Adipocyte (in vitro differentiated cells): ENCODE data around the gene MCFD2.

ENCODE experiments used
- DNase-seq: peaks from one replicate; pipeline ENCODE4 v3.0.0-alpha.2; 2015; ENCODE audit warnings: low read depth
- H3K27me3 ChIP-seq: replicated peaks from 2 replicates; pipeline ENCODE4 v1.7.0; 2013; ENCODE audit warnings: mild to moderate bottlenecking, low read length, moderate library complexity; ENCODE audit not compliant: control insufficient read depth, insufficient read depth
- H3K36me3 ChIP-seq: 2 replicates; pipeline ENCODE4 v1.7.0; 2013; ENCODE audit warnings: low read length, mild to moderate bottlenecking, moderate library complexity; ENCODE audit not compliant: control insufficient read depth, insufficient read depth, severe bottlenecking
- H3K4me1 ChIP-seq: 2 replicates; pipeline ENCODE4 v1.7.0; 2013; ENCODE audit warnings: mild to moderate bottlenecking, low read length, moderate library complexity; ENCODE audit not compliant: control insufficient read depth, insufficient read depth
- H3K4me3 ChIP-seq: 2 replicates; pipeline ENCODE4 v1.7.0; 2013; ENCODE audit warnings: mild to moderate bottlenecking, low read length, moderate library complexity
- H3K9ac ChIP-seq: 2 replicates; pipeline ENCODE4 v1.7.0; 2013; ENCODE audit warnings: mild to moderate bottlenecking, low read length, moderate library complexity
- H3K9me3 ChIP-seq: 2 replicates; pipeline ENCODE4 v1.7.0; 2013; ENCODE audit warnings: mild to moderate bottlenecking, low read length, moderate library complexity; ENCODE audit not compliant: control insufficient read depth

The MCFD2 gene

DNA sequence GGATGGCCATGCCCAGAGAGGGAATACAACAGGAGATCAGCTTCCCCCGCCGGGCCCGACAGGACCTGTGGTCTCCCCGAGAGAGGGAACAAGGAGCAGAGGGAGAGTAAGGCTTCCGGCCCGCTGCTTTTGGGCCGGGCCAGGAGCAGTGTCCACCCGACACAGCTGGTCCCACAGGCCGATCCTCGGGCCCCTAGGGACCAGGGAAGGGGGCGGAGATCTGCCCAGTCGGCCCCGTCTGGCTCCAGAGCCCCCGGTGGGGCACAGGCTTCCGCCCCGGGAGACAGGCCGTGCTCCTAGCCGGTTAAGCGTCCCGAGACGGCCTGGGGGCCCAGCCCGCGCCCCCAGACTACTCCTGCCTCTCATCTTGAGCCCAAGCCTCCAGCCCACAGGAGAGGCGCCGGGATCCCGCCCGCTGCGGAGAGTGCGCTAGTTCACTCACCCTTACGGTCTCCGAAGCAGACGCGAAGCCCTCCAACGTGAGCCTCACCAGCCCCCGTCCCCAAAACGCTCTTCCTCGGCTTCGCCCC lies at the start of gene MCFD2:
Gene MCFD2, minus strand, starts transcription at position 526 of the 530 bp plus-strand sequence. CDS start 6,635 bp downstream, outside the sequence.
- Histone ChIP-seq H3K4me3 (peak within 1 kb of the TSS; percentile 87), H3K36me3 (peaks cover 5% of the 10 kb centered on the region), H3K4me1 (peaks cover 36% of the 10 kb centered on the region), H3K9ac (peak within 1 kb of the TSS; percentile 97), H3K27me3 (no peaks in the 10 kb centered on the region), H3K9me3 (no peaks in the 10 kb centered on the region)
- peak; percentile 75 for DNase-seq

DNA sequence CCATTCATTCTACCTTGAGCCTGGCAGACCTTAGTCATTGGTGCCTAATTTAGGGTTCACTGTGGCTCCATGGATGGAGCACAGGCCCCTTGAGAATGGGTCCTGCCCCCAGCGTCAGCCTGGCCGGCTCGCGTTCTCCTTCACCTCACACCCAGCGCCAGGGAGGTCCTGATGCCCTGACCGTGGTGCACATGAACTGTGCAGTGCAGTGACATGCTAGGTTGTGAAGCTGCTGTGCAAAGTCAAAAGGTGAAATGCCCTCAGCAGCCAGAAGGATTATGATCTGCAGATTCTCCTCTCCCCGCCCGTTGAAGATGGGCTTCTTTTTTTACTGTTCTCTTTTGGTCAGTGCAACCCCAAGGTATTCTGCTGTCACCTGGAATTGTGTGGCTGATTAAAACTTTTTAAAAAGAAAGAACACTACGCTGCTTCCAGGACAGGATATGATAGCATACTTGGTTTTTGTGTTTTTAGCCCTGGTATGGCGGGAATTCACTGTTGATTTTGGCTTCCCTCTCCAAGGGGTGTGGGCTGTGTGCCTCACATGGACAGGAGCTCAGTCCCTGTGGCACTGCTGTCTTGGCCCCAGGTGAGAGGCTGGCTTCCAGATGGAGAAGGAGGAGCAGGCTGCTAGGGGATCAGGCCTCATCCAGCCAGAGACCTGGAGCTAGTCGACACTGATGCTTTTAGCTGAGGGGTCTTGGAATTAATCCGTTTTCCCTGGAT lies 49.4 kb upstream of the MCFD2 start:
- peaks cover 42% of the 10 kb centered on the region for H3K4me1 ChIP-seq
- H3K27me3 ChIP-seq = no peaks in the 10 kb centered on the region
- H3K36me3 ChIP-seq = peaks cover 17% of the 10 kb centered on the region
- H3K4me3 ChIP-seq = no peak overlapping the region
- DNase-seq = no peak
- no peaks in the 10 kb centered on the region for H3K9me3 ChIP-seq
- H3K9ac ChIP-seq = peak overlapping the region; percentile 13

DNA sequence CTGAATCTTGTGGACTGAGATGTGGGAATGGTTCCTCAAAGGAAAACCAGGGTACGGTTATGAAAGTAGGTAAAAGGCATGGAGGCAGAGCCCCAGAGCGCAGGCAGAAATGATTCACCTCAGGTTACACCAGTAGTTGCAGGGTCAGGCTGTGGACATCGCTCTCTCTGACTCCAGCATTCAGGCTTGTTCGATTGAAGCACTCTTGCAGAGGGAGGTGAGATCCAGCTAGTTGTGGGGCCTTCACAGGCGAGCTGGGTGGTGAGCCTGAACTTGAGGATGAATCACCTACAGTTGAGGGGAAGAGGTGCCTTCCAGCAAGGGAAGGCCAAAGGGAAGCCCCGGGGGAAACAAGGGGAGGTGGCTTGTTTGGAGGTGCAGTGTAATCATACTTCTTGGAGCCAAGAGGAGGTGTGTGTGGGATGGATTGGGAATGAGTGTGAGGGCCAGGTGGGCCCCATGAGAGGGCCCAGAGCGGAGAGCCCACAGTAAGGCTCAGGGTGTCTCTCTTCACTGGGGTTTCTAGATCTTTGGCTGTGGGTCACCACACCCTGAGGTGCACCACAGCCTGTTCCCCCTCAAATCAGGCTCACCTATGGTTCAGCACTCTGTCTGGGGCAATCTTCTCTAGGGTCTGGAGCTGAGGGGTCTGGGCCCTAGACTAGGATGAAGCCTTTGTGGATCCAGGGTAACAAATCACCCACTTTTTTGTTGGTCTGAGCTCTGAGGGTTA lies 48.5 kb upstream of the MCFD2 start:
- Histone ChIP-seq H3K4me1 (peaks cover 37% of the 10 kb centered on the region), H3K27me3 (no peaks in the 10 kb centered on the region), H3K36me3 (peaks cover 25% of the 10 kb centered on the region), H3K4me3 (no peak overlapping the region), H3K9me3 (no peaks in the 10 kb centered on the region), H3K9ac (peak overlapping the region; percentile 13)
- no peak for DNase-seq

- Histone ChIP-seq H3K9me3 (no peaks in the 10 kb centered on the region), H3K36me3 (peaks cover 34% of the 10 kb centered on the region), H3K27me3 (no peaks in the 10 kb centered on the region), H3K9ac (no peak overlapping the region), H3K4me1 (peaks cover 29% of the 10 kb centered on the region), H3K4me3 (no peak overlapping the region)
- DNase-seq = no peak
Observed at GRCh38 chr2:46963210-46963609, 47.6 kb upstream of the MCFD2 start.

- H3K4me3 ChIP-seq = no peak overlapping the region
- H3K4me1 ChIP-seq = peaks cover 25% of the 10 kb centered on the region
- no peaks in the 10 kb centered on the region for H3K27me3 ChIP-seq
- H3K9me3 ChIP-seq = no peaks in the 10 kb centered on the region
- peaks cover 39% of the 10 kb centered on the region for H3K36me3 ChIP-seq
- no peak overlapping the region for H3K9ac ChIP-seq
- DNase-seq = no peak
Observed at GRCh38 chr2:46962751-46963150, 47.1 kb upstream of the MCFD2 start.

DNA sequence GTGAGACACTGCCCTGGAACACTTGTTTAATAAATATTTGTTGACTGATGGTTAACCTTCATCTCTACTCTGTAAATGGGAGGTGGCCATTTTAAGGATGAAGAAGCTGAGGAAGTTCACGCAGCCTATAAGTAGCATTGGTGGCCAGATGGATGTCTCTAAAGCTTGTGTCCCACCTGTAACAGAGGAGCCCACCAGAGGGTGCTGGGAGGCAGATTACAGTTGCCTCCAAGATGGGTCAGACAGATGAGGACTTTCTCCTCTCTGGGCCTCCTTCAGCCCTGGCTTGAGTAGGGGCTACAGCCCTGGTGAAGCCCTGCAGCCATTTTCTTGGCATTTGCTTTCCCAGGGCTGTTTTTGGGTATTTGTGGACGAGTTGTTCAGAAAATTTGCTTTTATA lies 45.0 kb upstream of the MCFD2 start:
- no peak for DNase-seq
- Histone ChIP-seq H3K4me3 (no peak overlapping the region), H3K9me3 (no peaks in the 10 kb centered on the region), H3K4me1 (peaks cover 31% of the 10 kb centered on the region), H3K27me3 (no peaks in the 10 kb centered on the region), H3K9ac (no peak overlapping the region), H3K36me3 (peaks cover 54% of the 10 kb centered on the region)

DNA sequence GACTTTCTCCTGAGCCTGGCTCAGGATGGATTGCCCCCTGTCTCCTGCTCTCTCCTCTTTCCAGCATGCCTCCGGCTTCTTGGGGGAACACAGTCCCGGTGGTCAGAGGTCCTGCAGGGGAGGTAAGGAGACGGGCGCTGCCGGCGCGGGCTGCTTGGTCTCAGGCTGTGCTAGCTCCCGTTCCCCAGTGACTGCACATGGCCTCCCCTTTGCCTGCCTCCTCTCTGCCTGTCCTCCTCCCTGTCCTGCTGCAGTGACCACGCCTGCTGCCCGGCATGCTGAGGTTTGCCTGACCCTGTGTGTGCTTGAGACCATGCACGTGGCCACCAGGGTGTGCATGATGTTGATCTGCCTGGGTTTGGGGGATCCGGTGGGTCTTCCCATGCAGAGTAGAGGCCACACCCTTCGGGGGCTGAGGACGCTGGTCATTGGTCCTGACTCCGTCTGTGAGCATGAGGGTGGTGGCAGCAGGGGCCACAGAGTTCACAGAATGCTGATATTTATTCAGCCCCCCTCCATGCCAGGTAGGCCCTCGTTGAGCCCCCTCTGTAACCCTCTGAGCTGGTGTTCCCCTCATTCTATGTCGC lies 42.9 kb upstream of the MCFD2 start:
- no peaks in the 10 kb centered on the region for H3K27me3 ChIP-seq
- no peaks in the 10 kb centered on the region for H3K9me3 ChIP-seq
- no peak overlapping the region for H3K4me3 ChIP-seq
- DNase-seq = no peak
- H3K36me3 ChIP-seq = peaks cover 61% of the 10 kb centered on the region
- peaks cover 30% of the 10 kb centered on the region for H3K4me1 ChIP-seq
- no peak overlapping the region for H3K9ac ChIP-seq

DNA sequence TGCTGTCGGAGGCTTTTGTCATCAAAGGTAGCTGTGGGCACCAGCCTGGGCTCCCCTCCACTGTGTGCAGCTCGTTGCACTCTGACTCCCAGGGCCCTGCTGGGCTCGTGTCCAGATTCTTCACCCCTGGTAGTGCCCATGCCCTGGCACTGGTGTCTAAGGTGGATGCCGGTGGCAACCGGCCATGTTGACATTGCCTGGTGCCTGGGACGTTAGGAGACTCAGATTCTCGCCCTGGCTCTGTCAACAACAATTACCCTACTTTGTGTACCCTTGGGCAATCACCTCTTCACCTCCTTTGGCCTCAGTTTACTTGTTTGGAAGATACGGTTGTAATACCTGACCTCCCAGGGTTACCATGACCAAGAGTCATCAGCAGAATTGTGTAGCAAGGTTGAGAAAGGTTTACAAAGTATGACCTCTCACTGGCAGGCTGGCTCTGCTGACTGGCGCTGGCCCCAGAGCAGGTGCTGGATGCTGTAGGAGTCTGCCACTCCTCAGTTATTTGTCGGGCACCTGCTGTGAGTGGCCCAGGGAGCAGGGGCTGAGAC lies 41.5 kb upstream of the MCFD2 start:
- Histone ChIP-seq H3K4me1 (peaks cover 28% of the 10 kb centered on the region), H3K36me3 (peaks cover 72% of the 10 kb centered on the region), H3K4me3 (no peak overlapping the region), H3K9me3 (no peaks in the 10 kb centered on the region), H3K9ac (no peak overlapping the region), H3K27me3 (no peaks in the 10 kb centered on the region)
- no peak for DNase-seq

- peaks cover 75% of the 10 kb centered on the region for H3K36me3 ChIP-seq
- H3K9me3 ChIP-seq = no peaks in the 10 kb centered on the region
- peaks cover 33% of the 10 kb centered on the region for H3K4me1 ChIP-seq
- peak overlapping the region; percentile 53 for H3K4me3 ChIP-seq
- no peaks in the 10 kb centered on the region for H3K27me3 ChIP-seq
- H3K9ac ChIP-seq = peak overlapping the region; percentile 52
- no peak for DNase-seq
Observed at GRCh38 chr2:46955764-46956163, 40.2 kb upstream of the MCFD2 start.

DNA sequence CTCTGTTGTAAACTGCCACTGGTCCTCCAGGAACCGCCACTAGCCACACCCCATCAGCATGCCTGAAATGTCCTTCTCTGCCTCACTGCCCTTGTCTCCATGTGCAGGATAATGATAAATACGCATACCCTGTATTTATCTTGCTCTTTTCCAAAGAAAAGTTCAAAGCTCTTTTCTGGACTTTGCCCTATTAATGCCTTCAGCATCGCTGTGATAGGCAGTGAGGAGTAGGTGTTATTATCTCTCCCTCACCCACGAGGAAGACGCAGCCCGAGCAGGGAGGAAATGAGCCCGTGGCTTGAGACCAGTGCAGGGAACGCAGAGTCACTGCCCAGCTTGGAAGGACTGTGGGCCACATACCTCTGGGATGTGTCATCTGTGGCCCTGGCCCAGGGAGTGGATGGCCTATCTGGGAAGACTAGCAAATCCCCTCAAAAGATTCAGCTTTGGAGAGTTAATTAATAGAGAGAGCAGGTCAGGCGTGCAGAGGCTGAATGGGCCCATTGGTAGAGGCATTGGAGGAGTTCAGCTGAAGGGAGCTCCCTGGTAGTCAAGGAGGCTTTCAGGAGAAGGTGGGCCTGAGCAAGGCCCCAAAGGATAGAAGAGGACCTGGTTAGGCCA lies 39.5 kb upstream of the MCFD2 start:
- peak; percentile 81 for DNase-seq
- peaks cover 68% of the 10 kb centered on the region for H3K36me3 ChIP-seq
- H3K4me3 ChIP-seq = peak overlapping the region; percentile 53

More for the DNA sequence above, 39.5 kb upstream of the MCFD2 start:
- Histone ChIP-seq H3K9ac (peak overlapping the region; percentile 52), H3K9me3 (no peaks in the 10 kb centered on the region), H3K4me1 (peaks cover 40% of the 10 kb centered on the region), H3K27me3 (no peaks in the 10 kb centered on the region)
